Measurements from ENCODE around the gene ADARB1. TPM values are rescaled to one million over a fixed set of nuclear protein-coding genes. Genes with fewer than 3 reads are reported as not detected.

Gene ADARB1
- total RNA-seq, 2 experiments from 2014 or later = 6.6 to 20.5 TPM

GRCh38 chr21:45054227-45054926, 20.0 kb upstream of the ADARB1 start:
- Histone ChIP-seq H3K27ac (ENCODE audit: low read depth, low read length, poor library complexity, severe bottlenecking) (no peak overlapping the region), H3K36me3 (ENCODE audit: insufficient read depth, low read length) (no peaks in the 10 kb centered on the region), H3K4me1 (ENCODE audit: insufficient read depth, low read length, poor library complexity, severe bottlenecking) (no peaks in the 10 kb centered on the region), H3K4me3 (ENCODE audit: low read depth, low read length, poor library complexity, severe bottlenecking) (no peak overlapping the region), H3K79me2 (ENCODE audit: insufficient read depth, low read depth, low read length) (no peaks in the 10 kb centered on the region), H3K9me2 (ENCODE audit: insufficient read depth, low read length) (no peaks in the 10 kb centered on the region), H2AFZ (ENCODE audit: low read length) (no peak overlapping the region), H4K20me1 (ENCODE audit: insufficient read depth, low read length) (no peaks in the 10 kb centered on the region), H3K4me2 (ENCODE audit: low read length) (no peak overlapping the region), H3K9me3 (ENCODE audit: low read length) (no peaks in the 10 kb centered on the region)
- no TSS peak for BruUV-seq (replicated peaks)
- TF ChIP-seq EZH2phosphoT487 (IDR thresholded peaks at IDR 0.05; ENCODE audit: borderline replicate concordance, low read depth, low read length) = no peak
- no peak for TF ChIP-seq CTCF (conservative IDR thresholded peaks at IDR 0.05; ENCODE audit: low read length)
- no peak for DNase-seq (ENCODE audit: low spot score)
- ChIA-PET CTCF (ENCODE audit: unreplicated experiment) (no interaction called here), POLR2A (interaction anchor here (0.6 kb wide), 2 partner anchors 100 to 265 kb away, joined by 3 to 7 read pairs; no protein-coding TSS in a partner anchor)
- intact Hi-C loops (cut with micrococcal nuclease; ENCODE audit: unreplicated experiment) = no loop called here

GRCh38 chr21:45054927-45055612, 19.3 kb upstream of the ADARB1 start:
- intact Hi-C loops (cut with micrococcal nuclease; ENCODE audit: unreplicated experiment) = no loop called here

More at GRCh38 chr21:45054927-45055612, 19.3 kb upstream of the ADARB1 start:
- CTCF ChIA-PET (ENCODE audit: unreplicated experiment) = interaction anchor here (0.6 kb wide), 1 partner anchor 13 kb away, joined by 3 read pairs; no protein-coding TSS in a partner anchor
- Histone ChIP-seq H4K20me1 (ENCODE audit: insufficient read depth, low read length) (no peaks in the 10 kb centered on the region), H3K79me2 (ENCODE audit: insufficient read depth, low read depth, low read length) (no peaks in the 10 kb centered on the region), H3K4me2 (ENCODE audit: low read length) (no peak overlapping the region), H3K9me3 (ENCODE audit: low read length) (no peaks in the 10 kb centered on the region), H3K4me3 (ENCODE audit: low read depth, low read length, poor library complexity, severe bottlenecking) (no peak overlapping the region), H2AFZ (ENCODE audit: low read length) (no peak overlapping the region), H3K9me2 (ENCODE audit: insufficient read depth, low read length) (no peaks in the 10 kb centered on the region), H3K4me1 (ENCODE audit: insufficient read depth, low read length, poor library complexity, severe bottlenecking) (no peaks in the 10 kb centered on the region), H3K36me3 (ENCODE audit: insufficient read depth, low read length) (no peaks in the 10 kb centered on the region), H3K27ac (ENCODE audit: low read depth, low read length, poor library complexity, severe bottlenecking) (no peak overlapping the region)
- peak; percentile 24 for DNase-seq (ENCODE audit: low spot score)
- TF ChIP-seq EZH2phosphoT487 (IDR thresholded peaks at IDR 0.05; ENCODE audit: borderline replicate concordance, low read depth, low read length) = no peak
- TF ChIP-seq CTCF (conservative IDR thresholded peaks at IDR 0.05; ENCODE audit: low read length) = no peak
- BruUV-seq (replicated peaks) = no TSS peak
- POLR2A ChIA-PET = interaction anchor here (0.6 kb wide), 6 partner anchors 11 to 1532 kb away, joined by 3 to 7 read pairs (median 5); no protein-coding TSS in a partner anchor

Data from OCI-LY7 (cell line).